ENCODE results near the gene USP25. TPM values are rescaled to one million over a fixed set of nuclear protein-coding genes. Genes with fewer than 3 reads are reported as not detected.

USP25 gene
- total and polyA plus RNA-seq, 9 of the 15 experiments (the other 6 are each of a cell fraction or from before 2014, with no cell fraction given), result 7.8 to 44.9 (median 31.4) TPM

DNA sequence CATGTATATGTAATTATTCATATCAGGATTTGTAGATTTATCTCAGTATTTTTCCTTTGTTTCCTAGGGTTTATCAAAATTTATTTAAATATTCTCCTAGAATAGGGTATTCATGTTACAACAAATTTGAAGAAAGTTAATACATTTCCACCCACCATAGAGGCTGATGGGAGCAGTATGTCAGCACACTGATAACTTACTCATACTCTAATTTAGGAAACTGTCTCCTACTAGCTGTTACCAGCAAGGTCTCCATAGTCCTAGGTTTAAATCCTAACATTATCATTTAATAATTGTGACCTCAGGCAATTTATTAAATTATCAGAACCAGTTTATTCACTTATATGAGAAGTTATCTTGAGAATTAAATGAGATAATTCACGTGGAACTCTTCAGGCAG lies 127.0 kb downstream of the USP25 start (continued):
- TF ChIP-seq, protein P1, sequence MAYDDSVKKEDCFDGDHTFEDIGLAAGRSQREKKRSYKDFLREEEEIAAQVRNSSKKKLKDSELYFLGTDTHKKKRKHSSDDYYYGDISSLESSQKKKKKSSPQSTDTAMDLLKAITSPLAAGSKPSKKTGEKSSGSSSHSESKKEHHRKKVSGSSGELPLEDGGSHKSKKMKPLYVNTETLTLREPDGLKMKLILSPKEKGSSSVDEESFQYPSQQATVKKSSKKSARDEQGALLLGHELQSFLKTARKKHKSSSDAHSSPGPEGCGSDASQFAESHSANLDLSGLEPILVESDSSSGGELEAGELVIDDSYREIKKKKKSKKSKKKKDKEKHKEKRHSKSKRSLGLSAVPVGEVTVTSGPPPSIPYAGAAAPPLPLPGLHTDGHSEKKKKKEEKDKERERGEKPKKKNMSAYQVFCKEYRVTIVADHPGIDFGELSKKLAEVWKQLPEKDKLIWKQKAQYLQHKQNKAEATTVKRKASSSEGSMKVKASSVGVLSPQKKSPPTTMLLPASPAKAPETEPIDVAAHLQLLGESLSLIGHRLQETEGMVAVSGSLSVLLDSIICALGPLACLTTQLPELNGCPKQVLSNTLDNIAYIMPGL (CRISPR knock-in tag; IDR thresholded peaks at IDR 0.05), result no peak
- no peak for TF ChIP-seq MXI1 (IDR thresholded peaks at IDR 0.05; ENCODE audit: low read depth, low read length)
- TF ChIP-seq, protein P2, sequence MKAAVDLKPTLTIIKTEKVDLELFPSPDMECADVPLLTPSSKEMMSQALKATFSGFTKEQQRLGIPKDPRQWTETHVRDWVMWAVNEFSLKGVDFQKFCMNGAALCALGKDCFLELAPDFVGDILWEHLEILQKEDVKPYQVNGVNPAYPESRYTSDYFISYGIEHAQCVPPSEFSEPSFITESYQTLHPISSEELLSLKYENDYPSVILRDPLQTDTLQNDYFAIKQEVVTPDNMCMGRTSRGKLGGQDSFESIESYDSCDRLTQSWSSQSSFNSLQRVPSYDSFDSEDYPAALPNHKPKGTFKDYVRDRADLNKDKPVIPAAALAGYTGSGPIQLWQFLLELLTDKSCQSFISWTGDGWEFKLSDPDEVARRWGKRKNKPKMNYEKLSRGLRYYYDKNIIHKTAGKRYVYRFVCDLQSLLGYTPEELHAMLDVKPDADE (conservative IDR thresholded peaks at IDR 0.05; ENCODE audit: control insufficient read depth, low read depth, low read length), result no peak
- no peak for TF ChIP-seq ZNF324 (CRISPR knock-in tag; IDR thresholded peaks at IDR 0.05)

DNA sequence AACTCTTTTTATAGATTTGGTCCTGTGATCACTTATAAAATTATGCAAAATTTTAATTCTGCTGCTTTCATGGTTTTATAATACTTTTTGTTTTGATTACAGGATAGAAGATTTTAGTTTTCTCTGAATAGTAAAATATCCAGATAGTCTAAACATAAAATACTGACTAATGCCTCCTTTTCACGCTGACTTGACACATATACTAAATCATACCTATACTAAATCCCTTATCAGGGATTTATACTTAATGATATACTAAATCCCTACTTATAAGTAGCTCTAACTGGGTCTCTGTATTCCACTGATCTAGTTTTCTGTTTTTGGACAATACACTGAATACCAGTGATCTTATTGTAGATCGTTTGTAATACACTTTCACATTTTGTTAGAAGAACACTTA lies 128.0 kb downstream of the USP25 start:
- Histone ChIP-seq H3K4me3 (no peak overlapping the region), H4K20me1 (replicated peaks; ENCODE audit: control insufficient read depth, insufficient read depth, low read length) (no peaks in the 10 kb centered on the region), H3K9ac (ENCODE audit: insufficient read depth in 1 of 2, low read depth in 2 of 2, low read length in 2 of 2) (no peak overlapping the region), H2AFZ (ENCODE audit: low read depth, low read length) (no peak overlapping the region), H3K4me2 (ENCODE audit: insufficient read depth, low read length) (no peak overlapping the region), H3K9me3 (replicated peaks; ENCODE audit: control insufficient read depth, insufficient read depth, low read depth, low read length) (no peaks in the 10 kb centered on the region), H3K27me3 (ENCODE audit: control insufficient read depth in 2 of 2, insufficient read depth in 2 of 2, low read length in 2 of 2) (no peaks in the 10 kb centered on the region), H3K4me1 (replicated peaks in 1 of 2; ENCODE audit: control insufficient read depth in 2 of 2, insufficient read depth in 2 of 2, low read length in 2 of 2) (no peaks in the 10 kb centered on the region), H3K27ac (ENCODE audit: extremely low read depth, low read depth, low read length) (no peak overlapping the region), H3K36me3 (ENCODE audit: control insufficient read depth, insufficient read depth, low read length) (peaks cover 20% of the 10 kb centered on the region), H3K9me1 (ENCODE audit: control insufficient read depth, insufficient read depth, low read length) (no peaks in the 10 kb centered on the region), H3K79me2 (ENCODE audit: control insufficient read depth, insufficient read depth, low read length) (no peaks in the 10 kb centered on the region)
- ChIA-PET POLR2A (no interaction called here), CTCF (ENCODE audit: low intra/inter-chr PET ratio) (no interaction called here)
- ATAC-seq (no peak), FAIRE-seq (no peak), DNase-seq (ENCODE audit: extremely low read depth in 1 of 4, low spot score in 3 of 4) (no peak)
- intact Hi-C loops (cut with micrococcal nuclease) (no loop called here), in situ Hi-C loops (cut with MboI) (no loop called here)
- BruUV-seq (replicated peaks), result no TSS peak
- 90% methylated on average over 2 of the region's 2 CpGs for WGBS (ENCODE audit: insufficient coverage, low coverage, missing lambda C conversion rate)
- peak; percentile 65 for TF ChIP-seq ZNF316 (IDR thresholded peaks at IDR 0.05)
- TF ChIP-seq C11orf30 (IDR thresholded peaks at IDR 0.05; ENCODE audit: low read depth), result 0 out of 2 replicates have a peak, but pooled peaks have one; percentile 17
- no peak for TF ChIP-seq RHOXF2B (CRISPR knock-in tag; conservative IDR thresholded peaks at IDR 0.05)
